ENCODE data around the gene ZAR1.

ZAR1 gene

DNA sequence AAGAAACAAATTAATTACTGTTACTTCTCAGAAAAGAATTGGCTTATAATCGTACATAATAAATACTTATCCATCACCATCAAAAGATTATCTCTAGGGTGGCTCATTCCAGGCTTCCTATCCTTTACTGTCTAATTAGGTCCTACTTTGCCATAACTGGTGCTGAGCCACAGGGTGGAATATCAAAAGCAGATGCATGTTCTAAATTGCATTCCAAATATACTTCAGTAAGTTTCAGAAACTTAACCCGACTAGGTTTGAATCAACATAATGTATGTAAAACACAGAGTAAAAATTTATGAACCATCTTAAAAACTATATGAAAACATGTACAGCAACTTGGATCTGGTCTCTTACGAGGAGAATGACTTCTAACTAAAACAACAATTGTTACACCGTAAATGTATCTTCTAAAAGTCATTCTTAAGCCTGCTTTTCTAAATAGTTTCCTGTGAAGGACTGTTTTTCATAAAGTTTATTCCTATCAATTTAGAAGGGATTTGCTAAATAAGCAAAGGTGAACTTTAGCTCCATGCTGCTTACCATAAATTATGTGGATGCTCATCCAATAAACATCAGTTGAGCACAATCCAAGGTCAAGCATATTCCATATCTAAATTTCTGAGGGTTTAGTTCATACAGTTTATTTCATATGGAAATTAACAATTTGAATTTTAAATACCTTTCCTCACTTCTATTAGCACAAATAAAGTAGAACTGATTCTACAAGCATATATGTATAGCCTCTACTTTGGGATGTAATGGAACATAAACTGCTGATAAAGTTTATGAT is 13.4 kb downstream of the ZAR1 start:
- TF ChIP-seq, protein P1, sequence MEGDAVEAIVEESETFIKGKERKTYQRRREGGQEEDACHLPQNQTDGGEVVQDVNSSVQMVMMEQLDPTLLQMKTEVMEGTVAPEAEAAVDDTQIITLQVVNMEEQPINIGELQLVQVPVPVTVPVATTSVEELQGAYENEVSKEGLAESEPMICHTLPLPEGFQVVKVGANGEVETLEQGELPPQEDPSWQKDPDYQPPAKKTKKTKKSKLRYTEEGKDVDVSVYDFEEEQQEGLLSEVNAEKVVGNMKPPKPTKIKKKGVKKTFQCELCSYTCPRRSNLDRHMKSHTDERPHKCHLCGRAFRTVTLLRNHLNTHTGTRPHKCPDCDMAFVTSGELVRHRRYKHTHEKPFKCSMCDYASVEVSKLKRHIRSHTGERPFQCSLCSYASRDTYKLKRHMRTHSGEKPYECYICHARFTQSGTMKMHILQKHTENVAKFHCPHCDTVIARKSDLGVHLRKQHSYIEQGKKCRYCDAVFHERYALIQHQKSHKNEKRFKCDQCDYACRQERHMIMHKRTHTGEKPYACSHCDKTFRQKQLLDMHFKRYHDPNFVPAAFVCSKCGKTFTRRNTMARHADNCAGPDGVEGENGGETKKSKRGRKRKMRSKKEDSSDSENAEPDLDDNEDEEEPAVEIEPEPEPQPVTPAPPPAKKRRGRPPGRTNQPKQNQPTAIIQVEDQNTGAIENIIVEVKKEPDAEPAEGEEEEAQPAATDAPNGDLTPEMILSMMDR (IDR thresholded peaks at IDR 0.05; ENCODE audit: extremely low read depth, missing control alignments) = no peak
- no peak for DNase-seq (ENCODE audit: low spot score)

DNA sequence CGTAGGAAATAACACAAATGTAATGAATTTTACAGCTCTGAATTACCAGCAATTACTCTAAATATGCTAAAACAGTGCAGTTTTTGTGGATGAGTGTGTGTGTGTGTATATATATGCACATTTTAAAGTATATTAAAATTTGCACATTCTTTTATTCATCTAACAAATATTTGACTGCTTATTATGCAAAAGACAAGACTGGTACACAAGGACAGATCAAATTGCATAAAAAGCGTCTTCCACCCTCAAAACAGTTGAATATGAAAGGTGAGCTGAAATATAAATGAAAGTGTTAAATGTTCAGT is 13.9 kb downstream of the ZAR1 start:
- DNase-seq (ENCODE audit: low spot score) = no peak
- TF ChIP-seq, protein P1 (IDR thresholded peaks at IDR 0.05; ENCODE audit: extremely low read depth, missing control alignments) = no peak

DNA sequence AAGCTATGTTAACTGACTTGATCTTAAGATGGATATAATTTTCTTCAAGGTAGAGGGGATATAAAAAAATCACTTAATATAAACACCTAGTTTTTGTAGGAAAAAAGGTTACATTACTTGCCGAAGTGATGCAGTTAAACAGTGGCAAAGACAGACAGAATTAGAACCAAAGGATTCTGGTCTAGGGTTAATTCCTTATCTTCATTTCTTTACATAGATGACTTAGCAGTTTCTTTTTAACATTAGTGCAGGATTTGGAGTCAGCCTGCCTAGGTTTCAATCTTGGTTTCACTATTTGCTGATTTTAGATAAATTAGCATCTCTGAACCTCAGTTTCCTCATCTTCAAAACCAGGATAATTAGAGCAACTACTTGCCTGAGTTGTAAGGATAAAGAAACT is 14.3 kb downstream of the ZAR1 start:
- no peak for DNase-seq (ENCODE audit: low spot score)
- TF ChIP-seq, protein P1 (IDR thresholded peaks at IDR 0.05; ENCODE audit: extremely low read depth, missing control alignments) = no peak

DNA sequence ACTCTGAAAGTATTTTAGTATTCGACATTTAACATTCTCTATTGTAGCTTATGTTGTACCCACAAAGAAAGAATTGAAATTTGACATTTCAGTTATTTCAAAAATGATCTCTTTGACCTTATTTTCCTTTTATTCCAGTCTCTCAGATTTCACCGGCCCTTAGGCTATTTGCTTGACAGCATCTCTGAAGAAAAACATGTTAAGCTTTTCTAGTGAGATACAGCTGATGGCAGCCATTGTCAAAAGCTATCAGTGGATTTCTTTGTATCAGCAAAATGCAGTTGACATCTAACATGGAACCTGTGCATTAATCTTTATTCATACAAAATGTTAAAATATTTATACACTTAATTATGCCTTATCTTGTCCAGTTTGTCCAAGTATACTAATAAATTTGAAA is 16.7 kb downstream of the ZAR1 start:
- TF ChIP-seq, protein P1 (IDR thresholded peaks at IDR 0.05; ENCODE audit: extremely low read depth, missing control alignments) = no peak
- DNase-seq (ENCODE audit: low spot score) = no peak

DNA sequence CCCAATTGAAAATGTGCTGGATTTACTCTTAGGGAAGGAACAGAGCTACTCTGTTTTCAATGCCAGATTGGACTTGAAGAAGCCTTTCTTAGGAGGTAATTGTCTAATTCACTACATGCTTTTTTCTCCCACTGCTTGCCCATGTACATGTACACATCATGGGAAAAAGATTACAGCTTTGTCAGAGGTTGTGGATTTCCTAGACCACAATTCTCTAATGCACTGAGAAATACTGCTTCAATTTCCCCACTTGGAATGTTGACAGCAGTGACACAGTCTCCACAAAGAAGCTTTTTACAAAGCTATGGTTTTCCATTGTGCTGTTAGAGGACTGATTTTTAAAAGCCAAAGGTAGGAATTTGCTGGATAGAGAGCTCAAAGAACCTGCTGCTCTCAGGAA is 19.5 kb downstream of the ZAR1 start:
- no peak for DNase-seq (ENCODE audit: low spot score)

DNA sequence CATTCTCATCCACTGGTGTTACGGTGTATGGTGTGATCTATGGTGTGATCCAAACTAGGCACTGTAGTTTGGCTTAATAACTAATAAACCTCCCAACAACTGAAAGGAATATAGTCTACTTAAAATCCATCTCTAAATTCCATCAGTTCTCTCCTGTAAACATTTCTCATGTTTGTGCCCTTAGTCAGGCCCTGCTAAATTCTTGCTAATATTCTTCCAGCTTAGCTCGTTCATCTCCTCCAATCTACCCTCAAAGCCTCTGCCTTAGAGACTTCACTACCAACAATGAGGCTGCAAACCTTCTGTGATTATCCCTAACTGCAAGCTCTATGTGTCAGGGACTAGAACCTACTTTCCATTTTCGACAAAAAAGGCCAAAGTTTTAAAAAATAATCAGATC is 28.1 kb downstream of the ZAR1 start:
- TF ChIP-seq, protein P1 (IDR thresholded peaks at IDR 0.05; ENCODE audit: extremely low read depth, missing control alignments) = no peak
- no peak for DNase-seq (ENCODE audit: low spot score)

More for the DNA sequence above, 19.5 kb downstream of the ZAR1 start:
- TF ChIP-seq, protein P1 (IDR thresholded peaks at IDR 0.05; ENCODE audit: extremely low read depth, missing control alignments) = no peak

DNA sequence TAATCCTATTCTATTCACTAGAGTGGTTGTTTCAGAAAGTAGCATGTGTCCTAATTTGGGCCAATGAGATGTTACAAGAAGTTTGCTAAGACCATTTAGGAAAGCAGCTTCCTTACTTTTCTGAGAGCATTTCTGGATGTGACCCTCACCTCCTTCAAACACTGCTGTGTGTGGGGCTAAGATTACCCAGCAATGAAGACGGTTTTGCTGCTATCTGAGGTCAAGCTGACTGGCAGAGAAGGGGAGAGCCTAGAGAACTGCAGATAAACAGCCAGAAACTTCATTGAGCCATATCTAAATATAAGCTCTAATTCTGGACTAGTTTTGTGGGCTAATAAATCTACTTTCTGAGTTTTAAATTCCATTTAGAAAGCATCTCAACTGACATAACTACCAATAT is 36.4 kb downstream of the ZAR1 start:
- TF ChIP-seq, protein P1 (IDR thresholded peaks at IDR 0.05; ENCODE audit: extremely low read depth, missing control alignments) = no peak
- no peak for DNase-seq (ENCODE audit: low spot score)

Data from GM20000 (cell line).